Adrenal gland (tissue), 5 donors: ENCODE data around the gene SHISA8.

Source experiments
- CTCF ChIP-seq, 6 experiments: fragments of 450-650 bp in 4 of 6; fragments of 200-600 bp in 2 of 6; sonication (generic) in 1 of 6; IDR thresholded peaks; 1 replicate in 5 of 6; 2 replicates in 1 of 6; pipeline versions ENCODE4 v1.5.1 to v1.8.0; 2016 to 2021; ENCODE audit warnings: antibody characterized with exemption in 6 of 6, mild to moderate bottlenecking in 2 of 6, moderate library complexity in 1 of 6
- POLR2A ChIP-seq, 2 donors: fragments of 450-650 bp; IDR thresholded peaks; one replicate each; pipeline ENCODE4 v1.6.1; 2017; ENCODE audit warnings: antibody characterized with exemption in 2 of 2, mild to moderate bottlenecking in 2 of 2, moderate library complexity in 1 of 2
- donor health status: DM: no; HTN: no; CAD: no.

- no peak for TF ChIP-seq CTCF (IDR thresholded peaks at IDR 0.05)
- TF ChIP-seq POLR2A (IDR thresholded peaks at IDR 0.05): no peak
These were observed 10.1 kb downstream of the SHISA8 start for GRCh38 chr22:41904450-41905410.
